GM19238 (cell line): Measurements from ENCODE around the gene ZNF836.
"Not testable (repeated sequence)": the region's sequence is repeated elsewhere in the genome, so short reads cannot be mapped to it uniquely, and the experiment has no call there.

Experiments used
- DNase-seq: peaks from one replicate; pipeline ENCODE4 v3.0.0; 2011; ENCODE audit warnings: low spot score; ENCODE audit not compliant: insufficient read length

The ZNF836 gene

GRCh38 chr19:52171321-52172169 lies at the start of gene ZNF836:
Gene ZNF836, minus strand, starts transcription at chr19:52171621. Its CDS starts 3,549 bp downstream, at chr19:52168072.
- peak; percentile 77 for DNase-seq

- no peak for DNase-seq
These were observed 49.6 kb upstream of the ZNF836 start for GRCh38 chr19:52221031-52221430.

GRCh38 chr19:52219611-52220010 lies 48.2 kb upstream of the ZNF836 start:
- no peak for DNase-seq

GRCh38 chr19:52217576-52217975 lies 46.2 kb upstream of the ZNF836 start:
- no peak for DNase-seq

GRCh38 chr19:52216401-52216800 lies 45.0 kb upstream of the ZNF836 start:
- DNase-seq: no peak

- no peak for DNase-seq
These were observed 42.8 kb upstream of the ZNF836 start for GRCh38 chr19:52214241-52214640.

GRCh38 chr19:52212572-52213255 lies 41.3 kb upstream of the ZNF836 start:
- no peak for DNase-seq

- DNase-seq: no peak
These were observed 40.6 kb upstream of the ZNF836 start for GRCh38 chr19:52211926-52212571.

GRCh38 chr19:52211203-52211602 lies 39.8 kb upstream of the ZNF836 start:
- DNase-seq: no peak

- DNase-seq: no peak
These were observed 35.1 kb upstream of the ZNF836 start for GRCh38 chr19:52206481-52206880.

GRCh38 chr19:52200755-52201391 lies 29.5 kb upstream of the ZNF836 start:
- not testable (repeated sequence) for DNase-seq

- DNase-seq: no peak
These were observed 28.6 kb upstream of the ZNF836 start for GRCh38 chr19:52200044-52200443.

- DNase-seq: no peak
These were observed 27.3 kb upstream of the ZNF836 start for GRCh38 chr19:52198678-52199077.

- DNase-seq: no peak
These were observed 26.5 kb upstream of the ZNF836 start for GRCh38 chr19:52197964-52198363.

GRCh38 chr19:52196256-52196967 lies 25.0 kb upstream of the ZNF836 start:
- no peak for DNase-seq

GRCh38 chr19:52191951-52192350 lies 20.5 kb upstream of the ZNF836 start:
- DNase-seq: no peak

- DNase-seq: no peak
These were observed 20.0 kb upstream of the ZNF836 start for GRCh38 chr19:52191389-52191788.

GRCh38 chr19:52190487-52191293 lies 19.3 kb upstream of the ZNF836 start:
- no peak for DNase-seq

- peak; percentile 90 for DNase-seq
These were observed 18.5 kb upstream of the ZNF836 start, which contains the start of gene PPP2R1A for GRCh38 chr19:52189735-52190486. Gene PPP2R1A, plus strand, starts transcription at chr19:52190052. Its CDS starts 45 bp downstream, at chr19:52190097.
